ENCODE data around the gene TFPI.
"Not testable (repeated sequence)": the region's sequence is repeated elsewhere in the genome, so short reads cannot be mapped to it uniquely, and the experiment has no call there.

TFPI gene

GRCh38 chr2:187532333-187533120 lies 21.7 kb downstream of the TFPI start:
- intact Hi-C loops (cut with DNase I), result no loop called here
- no peak for DNase-seq

GRCh38 chr2:187529977-187530721 lies 24.1 kb downstream of the TFPI start:
- no peak for DNase-seq

GRCh38 chr2:187529248-187529976 lies 24.8 kb downstream of the TFPI start:
- intact Hi-C loops (cut with DNase I), result no loop called here
- DNase-seq, result no peak

More at GRCh38 chr2:187529977-187530721, 24.1 kb downstream of the TFPI start:
- intact Hi-C loops (cut with DNase I), result no loop called here

GRCh38 chr2:187528042-187528441 lies 26.2 kb downstream of the TFPI start:
- DNase-seq, result no peak
- intact Hi-C loops (cut with DNase I), result no loop called here

- intact Hi-C loops (cut with DNase I), result no loop called here
- DNase-seq, result no peak
Measured at GRCh38 chr2:187527262-187527661, 27.0 kb downstream of the TFPI start.

GRCh38 chr2:187526792-187527191 lies 27.4 kb downstream of the TFPI start:
- intact Hi-C loops (cut with DNase I), result no loop called here
- DNase-seq, result no peak

GRCh38 chr2:187525163-187525900 lies 28.9 kb downstream of the TFPI start:
- intact Hi-C loops (cut with DNase I), result no loop called here
- DNase-seq, result no peak

GRCh38 chr2:187523325-187523724 lies 30.9 kb downstream of the TFPI start:
- intact Hi-C loops (cut with DNase I), result no loop called here

GRCh38 chr2:187520121-187520624 lies 34.1 kb downstream of the TFPI start:
- no peak for DNase-seq
- intact Hi-C loops (cut with DNase I), result no loop called here

More at GRCh38 chr2:187523325-187523724, 30.9 kb downstream of the TFPI start:
- no peak for DNase-seq

- DNase-seq, result no peak
- intact Hi-C loops (cut with DNase I), result no loop called here
Measured at GRCh38 chr2:187519419-187520120, 34.7 kb downstream of the TFPI start.

- DNase-seq; intact Hi-C loops (cut with DNase I): not testable (repeated sequence)
Measured at GRCh38 chr2:187517750-187518361, 36.4 kb downstream of the TFPI start.

- intact Hi-C loops (cut with DNase I); DNase-seq: not testable (repeated sequence)
Measured at GRCh38 chr2:187516630-187517510, 37.4 kb downstream of the TFPI start.

GRCh38 chr2:187514930-187515329 lies 39.3 kb downstream of the TFPI start:
- DNase-seq, result no peak
- intact Hi-C loops (cut with DNase I), result no loop called here

GRCh38 chr2:187514235-187514829 lies 39.9 kb downstream of the TFPI start:
- DNase-seq; intact Hi-C loops (cut with DNase I): not testable (repeated sequence)

- intact Hi-C loops (cut with DNase I); DNase-seq: not testable (repeated sequence)
Measured at GRCh38 chr2:187513460-187514234, 40.6 kb downstream of the TFPI start.

All from head of caudate nucleus (tissue), 42 donors.